ENCODE measurements around the gene PIGB.
"Not testable (repeated sequence)": the region's sequence is repeated elsewhere in the genome, so short reads cannot be mapped to it uniquely, and the experiment has no call there.

The PIGB gene

DNA sequence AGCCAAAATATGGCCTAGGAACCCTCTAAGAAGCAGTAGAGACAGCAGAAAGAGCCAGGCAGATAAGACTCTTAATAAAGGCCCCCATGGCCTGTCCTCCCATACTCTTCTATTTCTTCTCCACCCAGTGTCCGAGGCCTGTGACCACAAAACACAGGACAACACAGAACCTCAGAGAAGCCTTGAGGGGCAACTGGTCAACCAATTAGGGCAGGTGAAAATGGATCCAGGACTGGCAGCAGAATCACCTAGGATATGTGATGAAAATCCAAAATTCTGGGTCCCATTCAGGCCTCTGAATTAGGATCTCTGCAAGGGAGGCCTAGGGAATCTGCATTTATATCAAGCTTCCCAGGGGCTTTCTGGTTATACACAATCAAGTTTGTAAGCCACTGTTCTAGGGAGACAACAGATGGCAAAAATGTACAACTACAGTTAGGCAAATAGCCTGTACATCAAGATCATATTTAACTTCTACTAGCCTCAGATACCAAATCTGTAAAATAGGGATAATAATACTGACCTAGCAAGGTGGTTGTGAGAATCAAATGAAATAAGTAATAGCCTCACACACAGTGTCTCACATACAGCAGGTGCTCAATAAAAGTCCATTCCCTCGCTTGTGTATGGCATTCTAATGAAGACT is 39.8 kb upstream of the PIGB start:
- no peak overlapping the region for H3K4me3 ChIP-seq
- H3K27ac ChIP-seq, result no peak overlapping the region
- peaks cover 0 to 23% (median 5%) of the 10 kb centered on the region in 4 donors for H3K4me1 ChIP-seq
- H3K9me3 ChIP-seq, result no peaks in the 10 kb centered on the region
- TF ChIP-seq, protein P1, sequence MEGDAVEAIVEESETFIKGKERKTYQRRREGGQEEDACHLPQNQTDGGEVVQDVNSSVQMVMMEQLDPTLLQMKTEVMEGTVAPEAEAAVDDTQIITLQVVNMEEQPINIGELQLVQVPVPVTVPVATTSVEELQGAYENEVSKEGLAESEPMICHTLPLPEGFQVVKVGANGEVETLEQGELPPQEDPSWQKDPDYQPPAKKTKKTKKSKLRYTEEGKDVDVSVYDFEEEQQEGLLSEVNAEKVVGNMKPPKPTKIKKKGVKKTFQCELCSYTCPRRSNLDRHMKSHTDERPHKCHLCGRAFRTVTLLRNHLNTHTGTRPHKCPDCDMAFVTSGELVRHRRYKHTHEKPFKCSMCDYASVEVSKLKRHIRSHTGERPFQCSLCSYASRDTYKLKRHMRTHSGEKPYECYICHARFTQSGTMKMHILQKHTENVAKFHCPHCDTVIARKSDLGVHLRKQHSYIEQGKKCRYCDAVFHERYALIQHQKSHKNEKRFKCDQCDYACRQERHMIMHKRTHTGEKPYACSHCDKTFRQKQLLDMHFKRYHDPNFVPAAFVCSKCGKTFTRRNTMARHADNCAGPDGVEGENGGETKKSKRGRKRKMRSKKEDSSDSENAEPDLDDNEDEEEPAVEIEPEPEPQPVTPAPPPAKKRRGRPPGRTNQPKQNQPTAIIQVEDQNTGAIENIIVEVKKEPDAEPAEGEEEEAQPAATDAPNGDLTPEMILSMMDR (IDR thresholded peaks at IDR 0.05), result no peak
- peaks cover 0 to 5% (median 0%) of the 10 kb centered on the region in 3 donors for H3K36me3 ChIP-seq
- H3K27me3 ChIP-seq, result no peaks in the 10 kb centered on the region
- intact Hi-C loops (cut with DNase I; ENCODE audit: low total_unique reads), result no loop called here
- no peak for DNase-seq

DNA sequence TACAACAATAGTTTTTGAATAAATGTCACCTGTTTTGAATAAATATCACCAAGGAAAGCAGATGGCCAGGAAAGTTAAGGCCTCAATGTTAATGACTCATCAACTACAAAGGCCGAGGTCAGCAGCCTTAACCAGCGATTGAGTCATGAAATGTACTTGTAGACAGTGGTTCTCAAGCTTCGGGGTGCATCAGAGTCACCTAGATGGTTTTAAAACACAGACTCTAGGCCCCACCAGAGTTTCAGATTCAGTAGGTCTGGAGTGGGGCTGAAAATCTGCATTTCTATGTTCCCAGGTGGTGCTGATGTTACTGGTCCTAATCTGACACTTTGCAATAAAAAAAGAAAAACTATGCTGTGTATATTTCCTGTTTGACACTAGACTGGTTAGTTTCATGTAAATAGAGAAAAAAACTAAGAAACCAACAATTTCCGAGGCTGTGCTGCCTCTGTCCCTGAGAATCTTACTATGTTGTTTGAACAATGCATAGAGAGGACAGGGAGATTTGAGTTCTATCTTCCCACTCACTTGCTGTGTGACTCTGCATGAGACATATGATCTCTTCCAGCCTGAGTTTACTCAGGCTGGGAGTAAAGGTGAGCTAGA is 39.2 kb upstream of the PIGB start:
- H3K27ac ChIP-seq, result no peak overlapping the region
- no peak for DNase-seq
- no peak overlapping the region for H3K4me3 ChIP-seq
- TF ChIP-seq, protein P1 (IDR thresholded peaks at IDR 0.05), result no peak
- no peaks in the 10 kb centered on the region for H3K9me3 ChIP-seq
- H3K4me1 ChIP-seq, result peaks cover 0 to 28% (median 5%) of the 10 kb centered on the region in 4 donors
- intact Hi-C loops (cut with DNase I; ENCODE audit: low total_unique reads), result loop anchor here (10.0 kb wide), 1 partner anchor 1305 kb away; the partner anchor contains the start of gene UNC13C
- peaks cover 0 to 4% (median 0%) of the 10 kb centered on the region in 3 donors for H3K36me3 ChIP-seq
- no peaks in the 10 kb centered on the region for H3K27me3 ChIP-seq

DNA sequence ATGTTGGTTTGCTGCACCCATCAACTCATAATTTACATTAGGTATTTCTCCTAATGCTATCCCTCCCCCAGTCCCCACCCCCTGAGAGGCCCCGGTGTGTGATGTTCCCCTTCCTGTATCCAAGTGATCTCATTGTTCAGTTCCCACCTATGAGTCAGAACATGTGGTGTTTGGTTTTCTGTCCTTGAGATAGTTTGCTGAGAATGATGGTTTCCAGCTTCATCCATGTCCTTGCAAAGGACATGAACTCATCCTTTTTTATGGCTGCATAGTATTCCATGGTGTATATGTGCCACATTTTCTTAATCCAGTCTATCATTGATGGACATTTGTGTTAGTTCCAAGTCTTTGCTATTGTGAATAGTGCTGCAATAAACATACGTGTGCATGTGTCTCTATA is 38.4 kb upstream of the PIGB start:
- H3K4me1 ChIP-seq, result peaks cover 0 to 35% (median 5%) of the 10 kb centered on the region in 4 donors
- not testable (repeated sequence) for DNase-seq, H3K4me3 ChIP-seq, H3K27me3 ChIP-seq, H3K36me3 ChIP-seq, H3K9me3 ChIP-seq, H3K27ac ChIP-seq
- intact Hi-C loops (cut with DNase I; ENCODE audit: low total_unique reads), result loop anchor here (10.0 kb wide), 1 partner anchor 1306 kb away; the partner anchor contains the start of gene UNC13C

DNA sequence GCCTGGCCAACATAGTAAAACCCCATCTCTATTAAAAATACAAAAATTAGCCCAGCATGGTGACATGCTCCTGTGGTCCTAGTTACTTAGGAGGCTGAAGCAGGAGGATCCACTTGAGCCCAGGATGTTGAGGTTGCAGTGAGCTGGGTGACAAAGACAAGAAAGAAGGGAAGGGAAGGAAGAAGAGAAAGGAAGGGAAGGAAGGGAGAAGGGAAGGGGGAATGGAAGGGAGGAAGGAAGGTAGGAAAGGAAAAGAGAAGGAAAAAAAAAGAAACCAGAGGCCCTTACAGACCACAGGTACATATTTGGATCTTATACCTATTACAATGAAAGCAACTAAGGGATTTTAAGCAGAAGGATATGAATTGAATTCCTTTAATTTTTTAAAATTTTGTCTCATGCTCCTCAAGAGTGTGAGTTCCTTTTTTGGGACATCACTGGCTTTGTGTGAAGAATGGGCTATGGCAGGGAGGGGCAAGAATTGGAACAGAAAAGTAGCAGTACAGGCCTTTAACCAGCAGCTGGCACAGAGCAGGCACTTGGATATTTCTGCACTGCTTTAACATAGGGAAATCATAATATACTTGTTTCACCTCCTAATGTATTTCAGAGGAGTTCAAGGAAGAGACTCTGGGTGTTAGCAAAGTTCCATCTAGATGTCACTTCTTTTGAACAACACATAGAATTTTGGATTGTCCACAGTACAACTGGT is 37.3 kb upstream of the PIGB start:
- H3K4me1 ChIP-seq, result peaks cover 0 to 45% (median 5%) of the 10 kb centered on the region in 4 donors
- H3K27me3 ChIP-seq, result no peaks in the 10 kb centered on the region
- H3K9me3 ChIP-seq, result no peaks in the 10 kb centered on the region
- TF ChIP-seq, protein P1 (IDR thresholded peaks at IDR 0.05), result no peak
- peak overlapping the region; percentile 33 to 48 for H3K27ac ChIP-seq
- no peaks in the 10 kb centered on the region for H3K36me3 ChIP-seq
- DNase-seq, result no peak
- intact Hi-C loops (cut with DNase I; ENCODE audit: low total_unique reads), result loop anchor here (10.0 kb wide), 1 partner anchor 1307 kb away; the partner anchor contains the start of gene UNC13C
- no peak overlapping the region for H3K4me3 ChIP-seq

DNA sequence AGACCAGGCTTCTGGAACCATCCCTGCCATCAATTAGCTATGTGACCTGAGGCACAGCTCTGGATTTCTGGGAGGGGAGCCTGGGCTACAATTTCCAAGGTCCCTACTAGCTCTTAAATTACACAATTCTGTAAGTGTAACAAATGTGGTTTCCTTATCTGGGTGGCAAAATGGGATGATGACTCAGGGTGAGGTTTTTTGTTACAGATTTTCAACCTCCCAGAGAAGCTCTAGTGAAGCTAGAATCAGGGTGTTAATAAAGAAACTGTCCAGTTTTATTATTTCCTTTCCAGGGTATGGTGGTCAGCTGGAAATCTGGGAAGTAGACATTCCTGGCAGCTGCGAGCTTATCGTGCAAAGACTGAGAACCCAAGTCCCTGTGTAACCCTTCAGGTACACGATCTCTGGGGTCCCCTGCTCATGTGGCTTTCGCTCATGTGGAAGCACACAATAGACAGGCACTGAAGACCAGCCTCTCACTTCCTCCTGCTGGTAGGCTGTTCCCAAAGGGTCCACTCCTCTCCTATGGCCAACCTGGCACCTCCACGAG is 36.7 kb upstream of the PIGB start:
- H3K36me3 ChIP-seq, result no peaks in the 10 kb centered on the region
- H3K4me3 ChIP-seq, result no peak overlapping the region
- no peaks in the 10 kb centered on the region for H3K9me3 ChIP-seq
- intact Hi-C loops (cut with DNase I; ENCODE audit: low total_unique reads), result loop anchor here (10.0 kb wide), 1 partner anchor 1308 kb away; the partner anchor contains the start of gene UNC13C
- TF ChIP-seq, protein P1 (IDR thresholded peaks at IDR 0.05), result no peak
- H3K4me1 ChIP-seq, result peaks cover 0 to 41% (median 5%) of the 10 kb centered on the region in 4 donors
- H3K27me3 ChIP-seq, result no peaks in the 10 kb centered on the region
- no peak for DNase-seq
- peak overlapping the region; percentile 33 to 48 for H3K27ac ChIP-seq

All from tibial artery (tissue), 4 donors.